ENCODE data around the gene PCDH9.

- TF ChIP-seq CTCF (IDR thresholded peaks at IDR 0.05) (no peak), POLR2A (IDR thresholded peaks at IDR 0.05) (no peak)
These were observed 384.7 kb downstream of the PCDH9 start for GRCh38 chr13:66845393-66845792.

All from Peyer's patch (tissue), 4 donors.